Urinary bladder (tissue), 4 donors: ENCODE measurements around the gene GOLGB1. TPM values are rescaled to one million over a fixed set of nuclear protein-coding genes. Genes with fewer than 3 reads are reported as not detected.
A peak's percentile ranks its signal among the peaks of the same experiment; 100 is the strongest.

Experiments used
- DNase-seq: peaks from one replicate; pipeline ENCODE4 v3.0.0-alpha.2; 2015; ENCODE audit errors: extremely low spot score
- H3K27ac ChIP-seq: one replicate; pipeline ENCODE4 v1.5.1; 2013; ENCODE audit warnings: low read depth, mild to moderate bottlenecking, moderate library complexity
- H3K36me3 ChIP-seq: one replicate; pipeline ENCODE4 v1.6.1; 2013; ENCODE audit warnings: mild to moderate bottlenecking, moderate library complexity; ENCODE audit not compliant: insufficient read depth
- H3K4me1 ChIP-seq: one replicate; pipeline ENCODE4 v1.6.1; 2013; ENCODE audit warnings: mild to moderate bottlenecking, moderate library complexity; ENCODE audit not compliant: insufficient read depth
- H3K4me3 ChIP-seq: one replicate; pipeline ENCODE4 v1.5.1; 2013; ENCODE audit warnings: low read depth, low read length
- WGBS: extraction: QIAGEN DNeasy Blood & Tissue Kit; methylation state at CpG from one replicate; pipeline ENCODE4 v1.1.7; 2013; 5-methylcytosine and 5-hydroxymethylcytosine counted together
- polyA plus RNA-seq: library from polyadenylated mRNA; stranded (reverse); fragments of 200-250 nt; gene quantifications from one replicate; pipeline ENCODE4 v1.2.3, GENCODE V29; 2013
- total RNA-seq: library from RNA; depleted of rRNA; stranded (reverse); fragments of >200 nt; gene quantifications from one replicate; pipeline ENCODE4 v1.2.3, GENCODE V29; 2014
- donor health status: healthy with polysubstance abuse.
- donor health status: healthy.

GOLGB1 gene
- total and polyA plus RNA-seq, 2 donors, result 19.6 to 95.0 TPM

DNA sequence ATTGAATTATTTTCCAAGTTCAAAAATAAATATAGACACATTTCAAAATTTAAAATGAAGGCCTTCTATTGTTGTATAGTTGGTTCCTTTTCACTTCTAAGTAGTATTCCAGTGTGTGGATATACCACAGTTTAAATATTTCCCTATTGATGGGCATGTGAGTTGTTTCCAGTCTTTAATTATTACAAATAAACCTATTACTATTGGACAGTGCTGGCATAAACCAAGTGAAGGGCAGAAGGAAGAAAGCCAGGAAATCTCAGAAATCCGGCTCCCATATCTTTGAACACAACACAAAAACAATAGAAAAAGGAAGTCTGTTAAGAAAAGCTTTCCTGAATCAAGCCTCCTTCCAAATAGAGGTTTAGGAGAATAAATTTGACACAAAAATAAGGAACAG is 26.1 kb downstream of the GOLGB1 start:
- WGBS, result 86% methylated on average over 1 of the region's 1 CpG
- H3K4me1 ChIP-seq, result no peaks in the 10 kb centered on the region
- peaks cover 11% of the 10 kb centered on the region for H3K36me3 ChIP-seq
- DNase-seq, result no peak
- no peak overlapping the region for H3K4me3 ChIP-seq
- no peak overlapping the region for H3K27ac ChIP-seq

DNA sequence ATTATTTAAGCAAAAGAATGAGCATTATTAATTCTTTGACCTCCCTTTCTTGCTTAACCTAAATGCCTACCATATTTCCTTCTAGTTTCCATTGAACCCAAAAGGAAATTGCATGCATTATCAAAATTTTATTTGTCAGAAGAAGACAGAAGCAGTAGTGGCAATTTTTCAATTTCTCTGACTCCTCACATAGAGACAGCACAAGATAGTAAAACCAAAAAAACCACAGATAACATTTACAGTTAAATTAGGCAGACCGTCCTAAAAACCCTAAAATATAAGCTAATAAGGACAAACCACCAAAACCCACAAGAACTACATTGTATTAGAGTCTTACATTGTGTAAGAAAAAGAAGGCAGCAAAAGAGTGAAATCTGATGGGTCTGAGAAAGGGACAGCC is 27.1 kb downstream of the GOLGB1 start:
- no peak overlapping the region for H3K4me3 ChIP-seq
- DNase-seq, result no peak
- no peak overlapping the region for H3K27ac ChIP-seq
- H3K4me1 ChIP-seq, result no peaks in the 10 kb centered on the region
- peaks cover 15% of the 10 kb centered on the region for H3K36me3 ChIP-seq
- 90% methylated on average over 1 of the region's 1 CpG for WGBS

DNA sequence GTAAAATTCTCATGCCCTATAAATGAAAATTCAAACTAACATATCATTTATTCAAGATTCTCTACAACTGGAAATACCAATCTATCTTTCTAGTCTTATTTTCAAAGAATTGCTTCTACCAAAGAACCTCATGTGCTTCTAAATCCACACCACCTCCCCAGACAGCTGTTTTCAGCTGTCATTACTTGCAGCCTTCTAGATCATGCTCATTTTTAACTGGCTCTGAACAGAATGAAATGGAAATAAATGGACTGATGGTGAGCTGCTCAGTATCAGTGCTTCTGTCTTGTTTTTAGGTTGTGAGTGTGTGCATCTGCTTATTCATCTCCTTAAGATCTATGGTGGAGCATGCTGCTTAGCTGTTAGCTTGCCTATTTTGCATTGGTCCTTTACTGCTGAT is 29.4 kb downstream of the GOLGB1 start:
- no peak for DNase-seq
- Histone ChIP-seq H3K4me3 (no peak overlapping the region), H3K4me1 (no peaks in the 10 kb centered on the region), H3K36me3 (peaks cover 17% of the 10 kb centered on the region), H3K27ac (no peak overlapping the region)

DNA sequence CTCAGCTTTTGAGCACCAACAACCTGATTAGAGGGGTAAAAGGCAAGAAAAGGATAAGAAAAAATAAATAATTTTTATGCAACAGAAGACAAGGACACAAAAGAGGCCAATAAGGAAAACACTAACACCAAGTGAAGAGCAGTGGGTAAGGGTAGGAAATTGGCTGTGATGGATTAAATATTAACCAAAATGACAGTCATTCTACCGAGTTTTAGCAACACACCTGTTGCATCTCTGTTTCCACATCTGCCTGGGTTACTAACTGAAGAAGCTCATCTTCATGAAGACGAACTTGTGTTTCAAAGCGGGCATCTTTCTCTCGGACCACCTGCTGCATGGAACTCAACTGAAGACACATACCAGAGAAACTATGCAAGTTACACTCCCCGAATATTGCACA is 30.1 kb downstream of the GOLGB1 start:
- H3K27ac ChIP-seq, result no peak overlapping the region
- WGBS, result 93% methylated on average over 5 of the region's 5 CpGs
- no peaks in the 10 kb centered on the region for H3K4me1 ChIP-seq
- H3K36me3 ChIP-seq, result peaks cover 17% of the 10 kb centered on the region
- DNase-seq, result no peak
- no peak overlapping the region for H3K4me3 ChIP-seq

DNA sequence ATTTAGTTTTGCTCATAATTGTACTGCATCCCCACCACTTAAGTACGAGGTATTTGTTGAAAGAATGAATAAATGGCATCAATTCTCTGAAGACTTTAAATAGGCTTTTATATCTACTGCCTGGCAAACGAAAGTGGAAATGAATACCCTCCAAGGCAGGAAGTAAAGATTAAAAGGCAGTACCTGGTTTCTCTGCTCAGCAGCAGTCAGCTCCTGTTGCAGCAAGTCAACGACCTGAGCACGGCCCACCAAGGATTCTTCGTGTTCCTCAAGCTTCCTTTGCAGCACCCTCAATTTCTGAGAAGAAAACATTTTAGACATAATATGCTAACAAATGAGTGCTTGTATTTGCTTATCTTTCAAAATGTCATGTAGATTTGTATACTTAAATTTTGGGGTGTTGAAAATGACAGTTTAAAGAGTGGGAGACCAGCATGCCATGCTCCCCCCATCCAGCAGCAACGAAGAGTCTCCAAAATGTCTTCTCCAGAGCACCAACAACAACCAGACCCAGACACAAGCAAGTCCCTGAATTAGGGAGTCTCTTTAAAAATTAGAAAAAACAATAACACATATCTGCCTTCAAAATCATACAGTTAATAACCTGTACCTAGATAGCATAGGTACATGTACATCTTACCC is 31.2 kb downstream of the GOLGB1 start:
- Histone ChIP-seq H3K27ac (no peak overlapping the region), H3K4me3 (no peak overlapping the region), H3K4me1 (no peaks in the 10 kb centered on the region), H3K36me3 (peaks cover 17% of the 10 kb centered on the region)
- 93% methylated on average over 6 of the region's 6 CpGs for WGBS
- DNase-seq, result no peak

DNA sequence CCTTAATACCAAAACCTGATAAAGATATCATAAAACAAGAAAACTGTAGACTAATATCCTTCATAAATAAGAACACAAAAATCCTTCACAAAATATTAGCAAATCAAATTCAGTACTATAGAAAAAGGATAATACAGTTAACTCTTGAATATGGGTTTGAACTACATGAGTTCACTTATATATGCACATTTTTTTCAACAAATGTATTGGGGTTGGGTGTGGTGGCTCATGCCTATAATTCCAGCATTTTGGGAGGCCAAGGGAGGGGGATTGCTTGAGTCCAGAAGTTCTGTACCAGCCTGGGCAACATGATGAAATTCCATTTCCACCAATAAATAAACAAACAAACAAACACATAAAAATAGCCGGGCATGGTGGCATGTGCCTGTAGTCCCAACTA is 39.2 kb downstream of the GOLGB1 start:
- Histone ChIP-seq H3K36me3 (peaks cover 4% of the 10 kb centered on the region), H3K4me1 (no peaks in the 10 kb centered on the region), H3K4me3 (no peak overlapping the region), H3K27ac (no peak overlapping the region)
- WGBS, result 94% methylated on average over 1 of the region's 1 CpG
- DNase-seq, result no peak

DNA sequence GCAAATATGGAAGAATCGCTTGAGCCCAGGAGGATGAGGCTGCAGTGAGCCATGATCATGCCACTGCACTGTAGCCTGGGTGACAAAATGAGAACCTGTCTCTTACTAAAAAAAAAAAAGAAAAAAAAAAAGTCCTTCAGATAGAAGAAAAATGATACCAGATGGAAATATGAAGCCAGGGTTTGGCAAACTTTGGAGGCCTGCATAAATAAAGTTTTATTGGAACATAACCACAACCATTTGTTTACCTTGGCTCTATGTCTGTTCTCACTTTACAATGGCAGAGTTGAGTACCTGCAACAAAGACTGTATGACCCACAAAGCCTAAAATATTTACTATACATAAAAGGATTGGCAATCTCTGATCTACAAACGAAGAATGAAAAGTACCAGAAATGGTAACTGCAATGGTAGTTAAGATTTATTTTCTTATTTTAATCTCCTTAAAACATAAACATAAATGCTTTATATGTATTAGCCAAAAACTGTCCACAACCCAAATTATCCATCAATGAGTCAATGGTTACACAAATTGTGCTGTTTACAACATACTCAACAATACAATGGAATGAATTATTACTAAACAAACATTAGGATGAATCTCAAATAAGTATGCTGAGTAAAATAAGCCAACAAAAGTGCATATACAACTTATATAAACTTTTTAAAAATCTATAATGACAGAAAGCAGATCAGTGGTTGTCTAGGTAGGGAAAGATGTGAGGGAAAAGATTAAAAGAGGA is 41.8 kb downstream of the GOLGB1 start:
- 92% methylated on average over 2 of the region's 2 CpGs for WGBS
- Histone ChIP-seq H3K27ac (no peak overlapping the region), H3K36me3 (no peaks in the 10 kb centered on the region), H3K4me1 (no peaks in the 10 kb centered on the region), H3K4me3 (no peak overlapping the region)
- DNase-seq, result no peak

DNA sequence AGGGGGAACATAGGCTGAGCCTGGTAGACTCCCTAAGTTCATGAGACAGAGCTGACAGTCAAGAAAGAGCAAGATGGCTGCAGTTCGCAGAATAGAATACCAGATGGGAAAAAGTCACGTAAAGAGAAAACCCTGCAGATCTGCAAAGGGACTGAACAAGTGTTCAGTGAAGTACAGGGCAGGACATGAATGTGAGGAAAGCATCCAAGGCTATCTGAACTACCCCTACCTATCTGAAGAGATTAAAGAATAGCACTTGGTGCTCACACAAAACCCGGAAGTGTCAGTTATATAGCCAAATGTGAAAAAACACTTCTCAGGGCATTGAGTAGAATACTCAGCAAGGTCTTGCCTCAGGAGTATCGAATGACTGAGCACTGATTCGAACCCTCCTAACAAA is 44.0 kb downstream of the GOLGB1 start:
- WGBS, result 97% methylated on average over 5 of the region's 5 CpGs

DNA sequence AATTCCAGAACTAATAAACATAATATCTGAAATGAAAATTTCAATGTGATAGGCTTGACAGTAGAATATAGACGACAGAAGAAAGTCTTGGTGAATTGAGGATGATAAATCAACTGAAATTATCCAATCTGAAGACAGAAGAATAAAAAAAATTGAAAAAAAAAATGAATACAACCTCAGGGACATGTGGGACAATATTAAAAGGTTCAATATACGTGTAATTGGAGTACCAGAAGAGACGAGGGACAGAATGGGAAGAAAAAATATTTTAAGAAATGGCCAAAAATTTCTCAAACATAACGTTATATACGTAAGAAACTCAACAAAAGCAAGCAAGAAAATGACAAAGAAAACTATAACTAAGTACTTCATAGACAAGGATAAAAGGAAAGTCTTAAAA is 45.6 kb downstream of the GOLGB1 start:
- Histone ChIP-seq H3K36me3 (no peaks in the 10 kb centered on the region), H3K4me3 (no peak overlapping the region), H3K27ac (no peak overlapping the region), H3K4me1 (no peaks in the 10 kb centered on the region)
- no peak for DNase-seq
- WGBS, result 98% methylated on average over 5 of the region's 5 CpGs

More for the DNA sequence above, 44.0 kb downstream of the GOLGB1 start:
- Histone ChIP-seq H3K4me1 (no peaks in the 10 kb centered on the region), H3K27ac (no peak overlapping the region), H3K4me3 (no peak overlapping the region), H3K36me3 (no peaks in the 10 kb centered on the region)
- no peak for DNase-seq

DNA sequence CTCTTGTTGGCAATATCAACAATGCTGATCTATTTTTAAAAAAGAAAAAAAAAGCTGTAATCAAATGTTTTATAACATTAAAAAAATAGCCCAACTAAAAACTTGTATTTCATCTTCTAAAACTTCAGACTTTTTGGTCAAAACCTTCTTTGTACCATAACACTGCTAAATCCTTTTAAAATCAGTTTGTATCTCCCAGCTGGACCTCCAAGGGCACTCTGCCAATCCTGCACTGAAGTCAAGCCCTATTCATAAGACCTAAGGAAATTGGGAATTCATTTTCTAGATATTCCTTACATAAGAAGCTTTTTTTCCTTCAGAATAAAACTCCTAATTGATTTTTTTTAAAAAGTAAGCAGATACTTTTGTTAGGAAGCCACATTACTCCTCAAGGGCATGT is 50.6 kb downstream of the GOLGB1 start:
- Histone ChIP-seq H3K4me3 (no peak overlapping the region), H3K27ac (no peak overlapping the region), H3K36me3 (peaks cover 4% of the 10 kb centered on the region), H3K4me1 (no peaks in the 10 kb centered on the region)
- DNase-seq, result no peak

DNA sequence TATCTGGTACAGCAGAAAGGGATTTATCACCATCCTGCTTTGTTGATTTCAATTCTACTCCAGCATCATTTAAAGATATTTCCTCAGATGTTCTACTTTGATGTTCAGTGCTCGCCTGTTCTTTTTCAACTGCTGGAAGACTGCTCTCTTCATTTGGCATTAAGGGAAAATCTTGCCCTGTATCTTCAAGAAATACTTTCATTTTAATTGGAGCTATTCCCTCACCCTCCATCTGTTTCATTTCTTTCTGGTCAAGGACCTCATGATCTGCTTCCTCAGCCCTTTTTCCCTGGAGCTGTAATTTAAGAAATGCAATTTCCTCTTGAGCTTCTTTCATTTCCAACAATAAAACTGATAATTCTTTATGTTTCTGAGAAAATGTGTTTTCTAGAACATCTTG is 51.1 kb downstream of the GOLGB1 start:
- H3K4me1 ChIP-seq, result no peaks in the 10 kb centered on the region
- peak; percentile 20 for DNase-seq
- peaks cover 4% of the 10 kb centered on the region for H3K36me3 ChIP-seq
- no peak overlapping the region for H3K27ac ChIP-seq
- H3K4me3 ChIP-seq, result no peak overlapping the region
- WGBS, result 72% methylated on average over 1 of the region's 1 CpG

DNA sequence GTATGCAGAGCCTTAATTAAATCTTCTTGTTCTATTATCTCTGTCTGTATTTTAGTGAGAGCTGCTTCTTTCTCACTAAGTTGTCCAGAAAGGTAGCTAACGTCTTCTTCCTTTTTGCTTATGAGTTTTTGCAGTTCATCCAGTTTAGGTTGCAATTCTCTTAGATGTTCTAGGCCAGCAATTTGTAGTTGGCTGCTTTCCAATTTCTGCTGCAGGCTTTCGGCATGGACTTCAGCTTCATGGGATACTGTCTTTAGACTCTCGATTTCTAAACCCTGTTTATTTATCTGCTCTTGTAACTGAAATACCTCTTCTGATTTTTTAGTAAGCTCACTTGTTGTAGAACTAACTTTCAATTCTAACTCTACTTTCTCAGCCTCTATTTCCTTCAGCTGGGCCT is 53.4 kb downstream of the GOLGB1 start:
- Histone ChIP-seq H3K4me3 (no peak overlapping the region), H3K4me1 (no peaks in the 10 kb centered on the region), H3K27ac (no peak overlapping the region), H3K36me3 (peaks cover 9% of the 10 kb centered on the region)
- 52% methylated on average over 3 of the region's 3 CpGs for WGBS
- DNase-seq, result no peak

DNA sequence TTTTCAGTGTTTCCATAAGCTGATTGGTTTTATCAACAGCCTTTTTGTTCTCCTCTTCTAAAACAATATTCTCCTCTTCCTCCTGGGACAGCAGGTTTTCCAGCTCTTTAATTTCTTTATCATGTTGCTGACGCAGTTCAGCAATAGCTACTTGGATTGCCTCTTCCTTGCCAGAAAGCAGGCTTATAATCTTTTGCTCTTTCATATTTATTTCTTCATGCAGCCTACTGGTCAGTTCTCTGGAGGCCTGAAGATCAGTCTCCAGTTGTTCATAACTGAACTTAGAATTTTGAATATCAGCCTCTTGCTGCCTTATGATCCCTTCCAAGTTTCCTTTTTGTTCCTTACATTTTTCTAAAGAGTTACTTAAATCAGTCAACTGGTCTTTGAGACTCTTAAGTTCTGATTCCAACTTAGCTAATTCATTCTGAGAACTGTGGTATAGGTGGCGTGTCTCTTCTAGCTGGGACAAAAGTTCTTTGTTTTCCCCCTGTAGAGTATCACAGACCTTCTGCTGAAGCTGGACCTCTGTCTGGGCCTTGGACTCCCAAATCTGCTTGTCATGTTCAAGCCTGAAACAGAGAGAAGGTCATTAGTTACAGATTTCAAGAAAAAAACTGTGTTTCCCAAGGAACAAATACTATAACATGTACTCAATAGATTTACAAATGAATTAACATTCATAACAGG is 57.4 kb downstream of the GOLGB1 start:
- 94% methylated on average over 2 of the region's 2 CpGs for WGBS
- Histone ChIP-seq H3K4me3 (no peak overlapping the region), H3K27ac (no peak overlapping the region), H3K4me1 (no peaks in the 10 kb centered on the region), H3K36me3 (peaks cover 8% of the 10 kb centered on the region)
- DNase-seq, result no peak

DNA sequence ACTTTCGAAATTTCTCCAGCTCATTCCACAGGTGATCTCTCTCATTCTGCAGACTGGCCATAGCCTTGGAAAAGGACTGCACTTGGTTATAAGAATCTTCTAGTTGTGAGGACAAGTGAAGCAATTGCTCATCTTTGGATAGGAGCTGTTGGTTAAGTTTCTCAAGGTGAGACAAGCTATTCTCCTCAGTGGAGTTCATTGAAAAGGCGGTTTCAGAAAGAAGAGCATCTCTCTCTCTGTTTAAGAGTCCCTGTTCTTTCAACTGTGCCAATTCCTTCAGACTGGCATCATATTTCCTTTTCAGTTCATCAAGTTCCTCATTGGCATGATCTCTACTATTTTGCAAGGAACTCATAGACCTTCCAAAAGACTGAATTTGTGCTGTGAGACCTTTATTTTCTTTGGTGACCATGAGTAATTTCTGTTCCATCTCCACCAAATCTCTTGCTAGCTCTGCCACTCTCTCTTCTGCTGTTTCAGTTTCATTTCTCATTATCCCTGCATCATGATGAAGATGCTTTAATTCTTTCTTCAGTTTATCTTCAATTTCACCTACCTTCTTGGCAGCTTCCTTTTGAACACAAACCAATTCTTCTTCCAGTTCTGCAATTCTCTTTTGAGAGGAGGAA is 58.6 kb downstream of the GOLGB1 start:
- H3K4me3 ChIP-seq, result no peak overlapping the region
- no peak for DNase-seq
- H3K4me1 ChIP-seq, result no peaks in the 10 kb centered on the region
- H3K36me3 ChIP-seq, result peaks cover 9% of the 10 kb centered on the region
- 98% methylated on average over 2 of the region's 2 CpGs for WGBS
- H3K27ac ChIP-seq, result no peak overlapping the region
